CD4-positive, alpha-beta T cell treated with Interferon alpha-2 for 1 hour (primary cell): ENCODE results near the gene VPS51.

Source experiments
- DNase-seq, 2 donors: peaks; one replicate each; pipeline ENCODE4 v3.0.0-alpha.2; 2020 to 2022

The VPS51 gene

GRCh38 chr11:65077451-65077850 is 18.6 kb upstream of the VPS51 start:
- DNase-seq: no peak

DNA sequence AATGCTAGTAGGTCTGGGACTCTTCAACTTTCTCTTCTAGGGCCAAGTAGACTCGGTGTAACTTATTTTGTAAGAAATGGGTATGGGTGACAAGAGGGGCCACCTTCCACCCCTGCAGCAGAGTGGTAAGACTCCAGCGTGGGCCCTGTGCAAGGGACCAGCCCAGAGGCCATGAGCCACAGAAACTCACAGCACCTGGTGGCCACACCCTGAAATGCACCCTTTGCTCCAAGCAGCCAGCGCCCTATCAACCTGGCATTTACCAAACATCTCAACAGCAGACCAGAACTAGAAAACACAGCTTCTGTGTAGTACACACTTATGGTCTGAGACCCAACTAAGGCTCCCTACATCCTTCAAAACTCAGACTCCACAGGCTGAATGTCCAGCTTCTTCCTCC is 17.9 kb upstream of the VPS51 start:
- DNase-seq: peak; percentile 70 to 84

GRCh38 chr11:65078786-65079342 is 17.1 kb upstream of the VPS51 start:
- no peak for DNase-seq

GRCh38 chr11:65083134-65083833 is 12.7 kb upstream of the VPS51 start:
- DNase-seq: no peak

DNA sequence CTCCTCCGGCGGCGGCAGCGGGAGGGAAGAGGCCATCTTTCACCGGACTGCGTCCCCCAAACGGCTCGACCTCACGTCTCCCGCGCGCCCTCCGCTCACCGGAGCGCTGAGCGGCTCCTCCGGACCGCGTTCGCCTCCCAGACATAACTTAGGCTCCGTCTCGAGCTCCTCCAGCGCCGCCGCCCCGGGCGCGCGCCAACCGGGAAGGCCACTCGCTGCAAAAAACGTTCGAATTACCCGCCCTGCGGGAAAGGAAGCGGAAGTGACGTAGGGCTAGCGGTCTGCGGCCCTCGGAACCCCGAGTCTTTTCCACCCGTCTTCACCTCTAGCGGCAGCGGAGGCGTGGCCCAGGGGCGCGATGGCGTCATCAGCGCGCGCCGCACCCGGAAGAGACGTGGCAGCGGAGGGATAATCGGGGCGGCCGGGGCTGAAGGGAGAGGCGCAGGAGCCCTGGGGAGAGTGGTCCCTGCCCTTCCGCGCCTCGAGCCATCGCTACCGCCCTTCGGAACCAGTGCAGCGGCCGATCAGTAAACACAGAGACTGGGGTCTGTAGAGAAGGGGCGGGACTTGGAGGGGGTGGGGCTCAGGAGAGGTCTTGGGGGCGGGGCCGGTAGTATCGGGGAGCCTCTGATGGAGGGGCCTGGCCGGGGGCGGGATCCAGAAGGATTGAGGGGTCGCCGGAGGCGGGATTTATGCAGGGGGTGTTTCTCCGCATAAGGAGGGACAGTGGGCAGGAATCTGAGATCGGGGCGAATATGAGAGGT is 12.0 kb upstream of the VPS51 start, which contains the start of the genes CDCA5 and ZFPL1:
Gene CDCA5 (minus strand): TSS at position 207 of the 764 bp plus-strand sequence. CDS start 62 bp downstream, at position 145.
Gene ZFPL1 (plus strand): TSS at position 389 of the 764 bp plus-strand sequence. CDS start 477 bp downstream, outside the sequence.
- DNase-seq: peak; percentile 96 to 97

DNA sequence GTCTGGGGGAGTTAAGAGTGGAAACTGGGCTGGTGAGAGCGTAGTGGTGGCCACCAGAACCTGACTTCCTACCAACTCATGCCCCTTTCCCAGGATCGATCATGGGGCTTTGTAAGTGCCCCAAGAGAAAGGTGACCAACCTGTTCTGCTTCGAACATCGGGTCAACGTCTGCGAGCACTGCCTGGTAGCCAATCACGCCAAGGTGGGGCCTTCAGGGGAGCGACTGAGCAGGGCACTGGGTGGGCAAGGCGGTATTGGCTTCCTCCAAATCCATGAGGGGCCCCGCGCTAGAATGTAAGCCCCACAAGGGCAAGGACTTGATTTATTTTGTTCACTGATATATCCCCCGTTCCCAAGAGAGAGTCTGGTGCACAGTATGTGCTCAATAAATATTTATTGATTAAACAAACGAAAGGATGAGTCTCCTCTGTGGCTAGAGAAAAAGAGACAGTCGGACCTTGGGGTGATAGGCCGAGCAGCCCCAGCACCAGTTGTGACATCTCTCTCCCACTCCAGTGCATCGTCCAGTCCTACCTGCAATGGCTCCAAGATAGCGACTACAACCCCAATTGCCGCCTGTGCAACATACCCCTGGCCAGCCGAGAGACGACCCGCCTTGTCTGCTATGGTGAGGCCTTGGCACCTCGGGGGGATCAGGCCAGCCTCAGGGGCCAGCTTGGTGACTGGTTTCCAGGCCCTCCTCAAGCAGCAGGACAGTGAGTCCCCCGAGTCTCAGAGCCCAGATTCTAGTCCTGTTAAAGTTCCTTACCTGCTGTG is 11.2 kb upstream of the VPS51 start:
- DNase-seq: no peak

DNA sequence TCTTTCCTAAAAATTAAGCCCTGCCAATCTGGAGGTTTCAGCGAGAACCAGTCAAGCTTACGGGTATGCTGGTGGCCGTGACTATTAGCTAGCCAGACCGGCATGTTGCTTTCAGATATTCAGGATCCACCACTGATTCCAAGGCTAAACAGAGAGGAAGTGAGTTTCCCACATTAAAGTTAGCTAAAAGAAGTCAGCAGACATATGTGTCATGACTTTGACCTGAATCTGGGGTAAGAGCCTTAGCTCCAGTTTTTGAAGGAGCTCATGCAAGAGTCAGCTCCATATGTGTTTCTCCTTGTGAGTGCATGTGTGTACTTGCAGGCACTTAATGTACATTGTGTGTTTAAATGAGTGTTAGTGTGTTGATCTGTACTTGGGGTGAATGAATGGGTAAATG is 10.6 kb upstream of the VPS51 start:
- no peak for DNase-seq

DNA sequence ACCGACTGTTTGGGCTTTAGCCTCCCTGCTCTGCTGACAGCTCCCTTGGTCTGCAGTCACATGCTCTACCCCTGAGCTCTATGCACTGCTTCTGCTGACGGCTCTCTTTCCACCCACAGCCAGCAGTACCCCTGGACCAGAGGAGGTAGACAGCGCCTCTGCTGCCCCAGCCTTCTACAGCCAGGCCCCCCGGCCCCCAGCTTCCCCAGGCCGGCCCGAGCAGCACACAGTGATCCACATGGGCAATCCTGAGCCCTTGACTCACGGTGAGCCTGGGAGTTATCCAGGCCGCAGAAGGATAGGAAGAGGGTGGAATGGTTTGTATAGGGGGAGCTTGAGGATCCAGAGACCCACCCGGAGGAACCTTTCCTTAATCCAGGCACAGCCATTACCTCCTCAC is 9.2 kb upstream of the VPS51 start:
- DNase-seq: no peak

- DNase-seq: no peak
Measured at GRCh38 chr11:65087216-65087615, 8.8 kb upstream of the VPS51 start.

DNA sequence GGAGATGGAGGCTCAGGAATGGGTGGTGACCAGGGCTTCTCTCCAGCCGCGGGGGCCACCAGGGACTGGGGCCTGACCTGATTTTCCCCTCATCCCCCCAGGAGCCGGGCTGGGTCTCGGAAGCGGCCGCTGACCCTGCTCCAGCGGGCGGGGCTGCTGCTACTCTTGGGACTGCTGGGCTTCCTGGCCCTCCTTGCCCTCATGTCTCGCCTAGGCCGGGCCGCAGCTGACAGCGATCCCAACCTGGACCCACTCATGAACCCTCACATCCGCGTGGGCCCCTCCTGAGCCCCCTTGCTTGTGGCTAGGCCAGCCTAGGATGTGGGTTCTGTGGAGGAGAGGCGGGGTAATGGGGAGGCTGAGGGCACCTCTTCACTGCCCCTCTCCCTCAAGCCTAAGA is 8.2 kb upstream of the VPS51 start:
- no peak for DNase-seq

- DNase-seq: no peak
Measured at GRCh38 chr11:65089621-65090020, 6.4 kb upstream of the VPS51 start.

DNA sequence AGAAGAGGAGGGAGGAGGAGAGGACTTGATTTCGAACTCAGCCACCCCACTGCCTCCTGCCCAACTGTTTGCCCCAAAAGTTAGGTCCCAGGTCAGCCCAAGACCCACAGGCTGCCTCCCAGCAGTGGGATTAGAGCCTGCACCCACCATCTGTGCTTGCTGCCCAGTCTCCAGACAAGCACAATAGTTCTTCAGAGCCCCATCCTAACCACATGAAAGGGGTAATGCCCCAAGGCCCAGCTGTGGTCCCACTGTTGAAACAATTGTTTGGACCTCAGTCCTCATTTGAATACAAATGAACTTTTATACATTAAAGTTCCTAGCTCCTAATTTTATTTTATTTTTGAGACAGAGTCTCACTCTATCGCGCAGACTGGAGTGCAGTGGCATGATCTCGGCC is 5.4 kb upstream of the VPS51 start:
- DNase-seq: no peak

- no peak for DNase-seq
Measured at GRCh38 chr11:65095427-65095826, 587 bp upstream of the VPS51 start.

DNA sequence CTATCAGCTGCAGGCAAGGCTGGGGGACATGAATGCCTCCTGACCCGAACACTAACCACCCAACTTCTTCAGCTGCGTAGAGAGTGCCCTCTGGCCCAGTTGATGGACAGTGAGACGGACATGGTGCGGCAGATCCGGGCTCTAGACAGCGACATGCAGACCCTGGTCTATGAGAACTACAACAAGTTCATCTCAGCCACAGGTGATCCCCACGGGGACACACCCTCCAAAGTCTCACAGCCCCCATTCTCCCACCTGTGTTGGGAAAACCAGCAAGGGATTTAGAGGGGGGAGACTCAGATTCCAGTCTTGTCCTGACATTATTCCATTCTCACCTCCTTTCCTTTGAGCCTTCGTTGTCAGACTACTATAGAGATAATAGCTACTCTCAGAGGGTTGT is 912 bp downstream of the VPS51 start:
- DNase-seq: no peak

DNA sequence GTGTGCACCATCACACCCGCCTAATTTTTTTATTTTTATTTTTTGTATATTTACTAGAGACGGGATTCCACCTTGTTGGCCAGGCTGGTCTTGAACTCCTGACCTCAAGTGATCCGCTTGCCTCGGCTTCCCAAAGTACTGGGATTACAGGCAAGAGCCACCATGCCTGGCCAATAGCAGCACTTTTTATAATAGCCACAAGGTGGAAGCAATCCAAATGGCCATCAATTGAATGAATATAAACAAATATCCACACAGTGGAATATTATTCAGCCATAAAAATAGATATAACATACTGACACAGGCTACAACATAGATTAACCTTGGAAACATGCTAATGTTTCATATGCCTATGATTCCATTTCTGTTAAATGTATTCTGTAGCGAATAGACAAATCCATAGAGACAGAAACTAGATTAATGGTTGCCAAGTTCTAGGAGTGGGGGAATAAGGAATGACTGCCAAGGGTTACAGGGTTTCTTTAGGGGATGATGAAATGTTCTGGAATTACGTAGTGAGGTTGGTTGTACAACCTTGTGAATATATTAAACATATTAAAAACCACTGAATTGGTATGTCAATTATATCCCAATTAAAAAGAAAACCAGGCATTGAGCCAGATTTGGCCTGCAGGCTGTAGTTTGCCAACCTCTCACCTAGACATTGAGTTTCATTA is 4.8 kb downstream of the VPS51 start:
- DNase-seq: no peak

DNA sequence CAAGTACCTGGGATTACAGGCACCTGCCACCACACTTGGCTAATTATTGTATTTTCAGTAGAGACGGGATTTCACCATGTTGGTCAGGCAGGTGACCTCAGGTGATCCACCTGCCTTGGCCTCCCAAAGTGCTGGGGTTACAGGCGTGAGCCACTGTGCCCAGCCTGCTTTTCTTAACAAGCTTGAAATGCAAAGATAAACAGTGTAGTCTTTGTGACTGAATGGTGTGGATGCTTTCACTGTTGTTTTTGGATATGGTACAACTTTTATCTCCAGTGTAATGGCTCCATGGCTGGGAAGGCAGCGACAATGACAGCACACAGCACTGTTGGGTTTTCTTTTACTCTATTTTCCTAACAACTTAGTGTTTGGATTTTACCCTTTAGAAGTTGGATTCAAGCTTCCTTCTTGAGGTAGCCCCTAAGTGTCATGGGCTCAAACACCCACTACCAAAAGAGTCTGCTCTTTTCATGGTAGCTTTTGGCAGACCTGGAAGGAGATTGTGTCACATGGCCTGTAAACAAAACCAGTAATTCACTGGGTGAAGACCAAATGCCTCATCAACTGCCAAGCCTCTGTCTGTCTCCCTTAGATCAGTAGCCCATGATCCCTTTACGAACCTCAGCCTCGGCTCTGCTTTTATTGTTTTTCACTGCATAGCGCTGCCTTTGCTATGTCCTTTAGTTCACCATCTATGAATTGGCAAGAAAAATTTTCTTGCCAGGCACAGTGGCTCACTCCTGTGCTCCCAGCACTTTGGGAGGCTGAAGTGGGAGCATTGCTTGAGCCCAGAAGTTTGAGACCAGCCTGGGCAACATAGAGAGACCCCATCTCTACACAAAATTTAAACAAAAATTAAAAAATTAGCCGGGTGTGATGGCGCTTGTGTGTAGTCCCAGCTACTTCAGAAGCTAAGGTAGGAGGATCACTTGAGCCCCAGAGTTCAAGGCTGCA is 6.4 kb downstream of the VPS51 start:
- no peak for DNase-seq

DNA sequence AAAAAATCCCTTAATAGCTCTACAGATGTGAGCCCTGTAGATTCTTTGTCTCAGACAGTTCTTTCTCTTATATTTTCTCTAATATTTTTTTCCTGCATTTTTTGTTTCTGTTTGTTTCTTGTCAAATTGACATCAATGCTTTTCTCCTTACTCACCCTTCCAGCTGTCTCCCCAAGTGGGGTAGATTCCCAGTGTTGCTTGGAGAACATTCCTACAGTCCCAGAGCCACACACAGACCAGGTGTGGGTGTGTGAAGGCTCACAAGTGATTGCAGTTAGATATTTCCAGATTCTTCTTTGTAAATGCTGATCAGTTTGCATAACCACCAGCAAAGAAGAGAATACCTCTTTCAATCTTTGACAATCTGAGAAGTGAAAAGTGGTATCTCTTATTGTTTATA is 7.5 kb downstream of the VPS51 start:
- no peak for DNase-seq

DNA sequence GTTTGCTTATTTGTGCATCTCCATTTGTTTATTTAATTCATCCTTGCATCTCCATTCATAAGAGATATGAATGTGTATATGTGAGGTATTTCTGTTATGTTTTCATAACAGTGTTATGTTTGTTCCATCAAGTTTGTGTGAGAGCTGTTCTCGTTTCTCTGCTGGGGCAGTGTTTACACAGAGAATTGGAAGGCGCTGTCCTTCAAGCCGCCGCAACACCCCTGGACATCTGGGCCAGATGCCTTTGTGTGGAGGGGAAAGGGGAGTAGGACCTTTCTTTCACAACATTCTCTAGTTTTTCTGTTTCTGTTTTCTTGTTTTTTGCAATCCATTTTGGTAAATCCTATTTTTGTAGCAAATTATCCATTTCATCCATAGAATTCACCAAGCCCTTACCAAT is 8.6 kb downstream of the VPS51 start:
- DNase-seq: no peak

DNA sequence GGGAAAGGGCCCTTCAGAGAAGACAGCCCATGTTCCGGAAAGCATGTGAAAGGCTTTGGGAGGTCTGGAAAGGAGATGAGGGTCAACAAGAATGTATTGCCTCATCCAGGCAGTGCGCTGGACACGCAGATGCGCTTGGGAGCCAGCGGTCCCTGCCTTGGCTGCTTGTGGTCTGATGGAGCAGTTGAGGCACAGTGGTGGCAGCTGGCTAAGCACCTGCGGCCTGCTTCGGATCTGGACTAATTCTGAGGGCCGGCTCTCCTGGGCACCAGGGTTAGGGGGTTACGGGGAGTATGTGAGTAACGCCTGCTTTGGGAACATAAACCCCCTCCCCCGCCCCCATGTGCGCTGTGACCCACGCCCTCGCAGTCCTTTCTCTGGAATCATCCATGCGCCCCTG is 11.1 kb downstream of the VPS51 start:
- no peak for DNase-seq

- no peak for DNase-seq
Measured at GRCh38 chr11:65107751-65108468, 11.9 kb downstream of the VPS51 start.
